Anterior cingulate cortex (tissue), 58 donors: ENCODE data around the gene FXYD5.
"Not testable (repeated sequence)": the region's sequence is repeated elsewhere in the genome, so short reads cannot be mapped to it uniquely, and the experiment has no call there.

Source experiments
- DNase-seq, 58 donors: peaks; one replicate each; lab custom pipeline; 2025; lab: John Stamatoyannopoulos, UW

FXYD5 gene

DNA sequence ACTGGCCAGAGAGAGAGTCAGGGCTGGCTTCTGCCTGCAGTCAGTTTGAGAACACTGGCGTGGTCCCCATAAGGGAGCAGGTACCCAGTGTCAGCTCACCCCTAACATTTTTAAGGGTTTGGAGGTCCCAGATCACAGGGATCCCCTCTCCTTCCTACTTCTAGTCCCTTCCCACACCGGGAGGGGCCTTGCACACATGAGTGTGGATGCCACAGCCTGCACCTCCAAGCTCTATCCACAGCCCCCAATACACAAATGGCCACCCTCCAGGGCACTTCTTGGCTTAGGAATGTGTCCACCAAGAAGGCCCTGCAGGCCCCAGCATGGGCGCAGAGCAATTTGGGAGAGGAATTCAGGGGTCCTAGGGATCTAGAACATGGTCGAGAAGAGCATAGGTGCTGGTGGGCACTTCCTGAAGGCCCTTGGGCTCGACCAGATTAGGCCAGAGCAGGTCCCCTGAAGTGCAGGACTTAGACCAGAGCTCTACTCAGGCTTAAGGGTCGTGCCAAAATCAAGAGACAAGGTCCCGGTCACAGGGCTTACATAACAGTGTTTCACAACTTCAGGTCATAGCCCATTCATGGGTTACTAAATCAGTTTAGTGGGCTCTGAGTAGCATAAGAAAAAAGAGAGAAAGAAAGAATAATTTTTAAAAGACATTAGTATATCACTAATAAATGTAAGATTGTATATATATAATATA lies 16.0 kb downstream of the FXYD5 start:
- no peak for DNase-seq

DNA sequence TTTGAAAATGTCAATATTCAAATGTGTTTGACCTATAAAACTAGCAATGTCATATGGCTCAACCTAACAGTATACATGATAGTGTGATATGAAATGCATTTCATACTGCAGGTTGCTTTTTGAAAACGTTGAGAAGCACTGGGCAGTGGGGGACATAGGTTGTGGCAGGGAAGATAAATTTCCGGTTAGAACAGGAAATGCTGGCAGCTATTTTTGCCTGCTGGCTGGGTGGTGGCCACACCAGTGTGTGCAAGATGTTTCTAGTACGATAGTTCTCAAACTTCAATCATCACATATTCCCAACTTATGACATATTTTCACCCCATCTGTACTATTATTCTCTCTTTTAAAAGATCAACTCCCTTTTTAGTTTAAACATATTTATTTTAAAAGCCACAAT lies 17.2 kb downstream of the FXYD5 start:
- DNase-seq, result no peak

DNA sequence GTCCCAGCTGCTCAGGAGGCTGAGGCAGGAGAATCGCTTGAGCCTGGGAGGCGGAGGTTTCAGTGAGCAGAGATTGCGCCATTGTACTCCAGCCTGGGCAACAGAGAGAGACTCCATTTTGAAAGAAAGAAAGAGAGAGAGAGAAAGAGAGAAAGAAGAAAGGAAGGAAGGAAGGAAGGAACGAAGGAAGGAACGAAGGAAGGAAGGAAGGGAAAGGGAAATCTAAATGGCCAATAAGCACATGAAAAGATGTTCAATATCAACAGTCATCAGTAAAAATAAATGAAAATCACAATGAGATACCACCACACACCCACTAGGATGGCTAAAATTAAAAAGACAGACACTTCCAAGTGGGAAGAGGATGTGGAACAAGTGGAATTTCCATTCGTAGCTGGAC lies 19.7 kb downstream of the FXYD5 start:
- no peak for DNase-seq

DNA sequence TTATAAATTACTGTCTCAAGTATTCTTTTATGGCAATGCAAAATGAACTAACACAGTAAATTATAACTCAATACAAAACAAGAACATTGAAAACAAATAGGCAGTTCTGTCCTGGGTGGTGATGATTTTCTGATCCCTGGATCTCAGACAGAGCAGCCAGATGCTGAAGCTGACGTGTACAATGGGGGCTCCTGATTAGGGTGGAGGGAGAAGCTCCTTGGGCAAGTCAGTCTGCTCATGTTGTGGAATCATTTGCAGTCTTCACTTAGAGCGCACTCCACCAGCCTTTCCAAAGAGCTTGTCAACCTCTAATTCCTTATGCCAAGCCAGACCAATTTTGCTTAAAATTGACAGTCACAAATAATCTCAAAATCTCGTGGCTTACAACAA lies 21.6 kb downstream of the FXYD5 start:
- DNase-seq, result no peak

DNA sequence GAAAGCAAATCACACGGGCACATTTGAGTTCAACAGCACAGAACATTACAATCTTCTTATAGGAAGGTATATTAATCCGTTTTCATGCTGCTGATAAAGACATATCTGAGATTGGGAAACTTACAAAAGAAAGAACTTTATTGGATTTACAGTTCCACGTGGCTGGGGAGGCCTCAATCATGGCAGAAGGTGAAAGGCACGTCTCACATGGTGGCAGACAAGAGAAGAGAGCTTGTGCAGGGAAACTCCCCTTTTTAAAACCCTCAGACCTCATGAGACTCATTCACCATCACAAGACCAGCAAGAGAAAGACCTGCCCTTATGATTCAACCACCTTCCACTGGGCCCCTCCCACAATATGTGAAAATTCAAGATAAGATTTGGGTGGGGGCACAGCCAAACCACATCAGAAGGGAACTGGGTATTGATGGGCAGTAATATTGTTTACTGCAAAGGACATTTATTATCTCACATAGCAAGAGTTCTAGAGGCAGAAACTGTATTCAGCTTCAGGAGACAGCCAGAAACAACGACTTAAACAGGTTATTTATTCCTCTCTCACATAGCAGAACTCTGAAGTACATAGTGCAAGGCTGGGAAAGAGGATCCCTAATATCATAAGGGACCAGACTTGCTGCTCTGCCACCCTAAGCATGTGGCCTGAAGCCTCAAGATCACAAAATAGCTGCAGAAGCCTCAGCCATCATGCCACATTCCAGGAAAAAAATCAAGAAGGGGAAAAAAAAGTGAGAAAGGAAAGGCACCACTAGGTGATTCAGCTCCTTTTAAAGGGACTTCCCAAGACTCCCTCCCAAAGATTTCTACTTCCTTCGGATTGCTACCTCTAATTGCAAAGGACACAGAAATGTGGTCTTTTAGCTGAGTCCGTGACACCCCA lies 23.1 kb downstream of the FXYD5 start:
- no peak for DNase-seq

DNA sequence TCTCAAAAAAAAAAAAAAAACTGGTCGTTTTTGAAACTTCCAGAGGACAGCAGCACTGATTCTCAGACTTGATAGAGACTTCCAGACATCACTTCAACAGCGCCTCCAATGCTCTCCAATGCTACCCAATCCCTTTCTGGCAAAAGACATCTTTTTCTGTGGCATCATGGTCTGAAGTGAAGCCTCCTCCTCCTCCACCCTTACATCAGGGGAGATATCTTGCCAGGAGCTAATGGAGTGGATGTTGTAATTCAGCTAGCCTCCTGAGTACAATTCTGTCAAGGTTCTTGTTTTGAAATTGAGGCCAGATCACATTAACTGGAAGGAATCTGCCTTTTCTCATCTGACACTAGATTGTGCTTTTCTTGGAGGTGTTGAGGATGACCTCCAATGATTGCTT lies 24.2 kb downstream of the FXYD5 start:
- no peak for DNase-seq

DNA sequence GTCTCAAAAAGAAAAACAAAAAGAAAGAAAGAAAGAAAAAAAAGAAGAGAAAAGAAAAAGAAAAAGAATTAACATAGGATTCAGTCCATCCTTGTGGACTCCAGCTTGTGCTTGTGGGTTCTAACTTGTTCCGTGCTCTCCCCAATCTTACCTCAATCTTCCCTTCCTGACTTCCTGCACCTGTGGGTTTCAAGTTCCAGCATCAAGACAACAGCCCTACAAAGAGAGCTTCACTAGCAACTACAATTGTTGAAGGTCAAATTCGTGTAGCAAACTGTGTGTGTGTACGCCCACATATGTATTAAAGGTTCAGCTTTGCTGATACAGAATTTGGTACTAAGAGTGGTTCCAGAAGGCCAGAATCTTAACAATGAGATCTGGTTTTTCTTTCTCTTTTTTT lies 25.3 kb downstream of the FXYD5 start:
- DNase-seq, result no peak

DNA sequence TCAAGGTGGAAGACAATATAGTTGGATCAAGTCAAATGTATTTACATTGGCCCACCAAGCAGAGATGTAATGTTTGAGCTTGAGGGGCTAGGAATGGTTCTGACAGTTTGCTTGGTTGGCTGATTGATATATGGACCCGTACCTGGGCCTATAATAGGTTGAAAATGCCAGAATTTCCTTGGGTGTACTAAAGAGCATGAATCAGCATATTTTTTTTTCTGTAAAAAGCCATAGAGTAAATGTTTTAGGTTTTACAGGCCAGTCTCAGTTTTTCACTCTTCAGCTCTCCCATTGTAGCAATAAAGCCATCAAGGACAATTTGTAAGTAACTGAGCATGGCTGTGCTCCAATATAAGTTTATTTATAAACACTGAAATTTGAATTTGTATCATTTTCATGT lies 26.9 kb downstream of the FXYD5 start:
- no peak for DNase-seq

DNA sequence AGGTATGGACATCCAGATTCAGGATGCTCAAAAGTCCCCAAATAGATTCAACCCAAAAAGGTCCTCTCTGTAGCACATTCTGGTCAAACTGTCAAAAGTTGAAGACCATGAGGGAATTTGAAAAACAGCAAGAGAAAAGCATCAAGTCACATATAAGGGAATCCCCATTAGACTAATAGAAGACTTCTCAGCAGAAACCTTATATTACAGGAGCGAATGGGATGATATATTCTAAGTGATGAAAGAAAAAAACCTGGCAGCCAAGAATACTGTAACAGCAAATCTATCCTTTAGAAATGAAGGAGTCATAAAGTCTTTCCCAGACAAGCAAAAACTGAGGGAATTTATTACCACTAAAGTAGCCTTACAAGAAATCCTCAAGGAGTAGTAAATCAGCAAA lies 29.7 kb downstream of the FXYD5 start:
- DNase-seq, result no peak

DNA sequence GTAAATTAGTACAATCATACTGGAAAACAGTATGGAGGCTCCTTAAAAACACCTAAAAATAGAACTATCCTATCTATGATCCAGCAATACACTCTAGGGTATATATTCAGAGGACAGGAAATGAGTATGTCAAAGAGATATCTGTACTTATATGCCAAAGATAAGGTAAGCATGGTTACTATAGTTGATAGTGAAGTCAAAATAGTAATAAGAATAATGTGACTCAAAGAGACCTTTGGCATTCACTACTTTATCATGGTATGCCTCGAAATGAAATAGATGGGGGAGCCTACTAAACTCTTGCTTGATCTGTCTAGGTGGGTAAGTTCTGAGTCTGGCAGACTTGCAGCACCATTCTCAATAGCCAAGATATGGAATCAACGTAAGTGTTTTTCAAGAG lies 30.3 kb downstream of the FXYD5 start:
- no peak for DNase-seq

DNA sequence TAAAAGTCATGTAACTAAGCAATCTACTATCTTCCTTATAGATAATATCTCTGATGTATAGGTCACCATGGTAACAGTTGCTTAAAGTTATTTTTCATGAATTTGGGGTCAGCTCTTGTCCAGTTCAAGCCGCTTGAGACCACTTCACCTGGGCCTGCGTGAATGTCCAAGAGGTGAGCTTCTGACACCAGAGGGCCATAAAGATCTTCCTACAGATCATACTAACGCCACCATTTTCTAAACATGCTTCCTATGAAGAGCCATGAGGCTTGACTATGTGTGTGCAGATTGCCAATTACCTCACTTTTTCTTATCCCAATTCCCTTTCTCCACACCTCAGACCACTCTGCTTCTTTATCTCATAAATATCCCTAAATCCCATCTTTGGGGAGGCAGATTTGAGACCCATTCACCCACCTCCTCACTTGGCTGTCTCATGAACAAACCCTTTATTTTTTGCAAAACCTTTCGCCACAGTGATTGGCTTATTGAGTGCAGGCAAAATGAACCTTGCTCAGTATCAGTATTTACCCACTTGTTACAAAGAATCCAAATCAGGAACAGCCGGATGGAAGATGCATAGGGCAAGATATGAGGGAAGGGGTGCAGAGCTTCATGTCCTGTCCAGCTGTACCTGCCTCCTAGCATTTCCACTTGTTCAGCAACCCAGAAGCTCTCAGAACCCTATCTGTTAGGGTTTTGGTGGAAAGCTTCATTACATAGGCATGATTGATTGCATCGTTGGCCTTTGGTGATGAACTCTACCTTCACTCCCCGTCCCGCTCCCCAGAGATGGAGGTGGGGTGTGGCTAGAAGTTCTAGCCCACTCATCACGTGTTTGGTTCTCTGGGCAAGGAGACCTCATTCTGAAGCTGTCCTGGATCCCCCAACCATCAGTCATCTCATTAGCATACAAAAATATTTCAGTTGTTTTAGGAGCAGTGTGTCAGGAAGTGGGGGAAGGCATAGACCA lies 39.8 kb downstream of the FXYD5 start:
- no peak for DNase-seq

DNA sequence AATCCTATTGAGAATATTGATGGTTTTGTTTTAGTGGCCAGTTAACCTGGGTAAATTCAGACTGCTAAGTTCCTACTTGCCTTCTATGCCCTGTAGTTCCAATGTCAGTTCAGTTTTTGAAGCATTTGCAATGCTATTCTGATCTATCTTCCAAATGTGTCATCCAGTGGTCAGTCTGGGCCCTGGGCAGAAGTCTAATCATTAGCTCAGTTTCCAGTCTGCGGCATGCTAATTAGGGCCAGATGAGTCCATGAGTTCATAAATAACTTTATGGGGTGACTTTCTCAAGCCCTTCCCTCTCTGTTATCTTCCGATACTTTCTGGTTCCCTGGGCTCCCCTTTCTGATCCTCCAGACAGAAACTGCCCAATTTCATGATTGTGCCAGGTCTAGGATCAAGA lies 41.3 kb downstream of the FXYD5 start:
- no peak for DNase-seq

DNA sequence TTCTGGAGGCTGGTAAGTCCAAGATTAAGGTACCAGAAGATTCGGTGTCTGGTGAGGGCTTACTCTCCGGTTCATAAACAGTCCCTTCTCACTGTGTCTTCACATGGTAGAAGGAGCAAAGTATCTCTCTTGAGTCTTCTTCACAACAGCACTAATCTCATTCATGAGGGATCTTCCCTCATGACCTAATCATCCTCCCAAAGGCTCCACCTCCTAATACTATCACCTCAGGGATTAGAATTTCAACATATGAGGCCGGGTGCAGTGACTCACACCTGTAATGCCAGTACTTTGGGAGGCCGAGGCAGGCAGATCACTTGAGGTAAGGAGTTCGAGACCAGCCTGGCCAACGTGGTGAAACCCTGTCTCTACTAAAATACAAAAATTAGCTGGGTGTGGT lies 42.3 kb downstream of the FXYD5 start:
- DNase-seq, result not testable (repeated sequence)

DNA sequence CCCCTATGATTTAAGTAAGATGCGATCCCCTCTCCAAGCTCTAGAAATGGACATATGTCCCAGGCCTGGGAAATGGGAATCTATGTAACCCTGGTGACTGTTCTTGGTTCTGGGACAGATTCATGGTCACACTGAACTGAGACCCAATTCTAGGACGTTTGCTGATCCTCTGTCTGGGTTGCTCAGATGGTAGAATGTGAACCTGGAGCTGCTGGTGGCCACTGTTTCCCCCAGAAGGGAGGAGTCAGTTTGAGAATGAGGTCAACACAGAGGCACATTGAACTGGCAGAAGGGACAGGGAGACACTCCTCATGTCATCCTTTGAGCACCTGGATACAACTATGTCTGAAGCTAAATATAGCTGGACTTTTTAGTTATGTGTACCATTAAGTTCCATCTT lies 44.9 kb downstream of the FXYD5 start:
- DNase-seq, result no peak

DNA sequence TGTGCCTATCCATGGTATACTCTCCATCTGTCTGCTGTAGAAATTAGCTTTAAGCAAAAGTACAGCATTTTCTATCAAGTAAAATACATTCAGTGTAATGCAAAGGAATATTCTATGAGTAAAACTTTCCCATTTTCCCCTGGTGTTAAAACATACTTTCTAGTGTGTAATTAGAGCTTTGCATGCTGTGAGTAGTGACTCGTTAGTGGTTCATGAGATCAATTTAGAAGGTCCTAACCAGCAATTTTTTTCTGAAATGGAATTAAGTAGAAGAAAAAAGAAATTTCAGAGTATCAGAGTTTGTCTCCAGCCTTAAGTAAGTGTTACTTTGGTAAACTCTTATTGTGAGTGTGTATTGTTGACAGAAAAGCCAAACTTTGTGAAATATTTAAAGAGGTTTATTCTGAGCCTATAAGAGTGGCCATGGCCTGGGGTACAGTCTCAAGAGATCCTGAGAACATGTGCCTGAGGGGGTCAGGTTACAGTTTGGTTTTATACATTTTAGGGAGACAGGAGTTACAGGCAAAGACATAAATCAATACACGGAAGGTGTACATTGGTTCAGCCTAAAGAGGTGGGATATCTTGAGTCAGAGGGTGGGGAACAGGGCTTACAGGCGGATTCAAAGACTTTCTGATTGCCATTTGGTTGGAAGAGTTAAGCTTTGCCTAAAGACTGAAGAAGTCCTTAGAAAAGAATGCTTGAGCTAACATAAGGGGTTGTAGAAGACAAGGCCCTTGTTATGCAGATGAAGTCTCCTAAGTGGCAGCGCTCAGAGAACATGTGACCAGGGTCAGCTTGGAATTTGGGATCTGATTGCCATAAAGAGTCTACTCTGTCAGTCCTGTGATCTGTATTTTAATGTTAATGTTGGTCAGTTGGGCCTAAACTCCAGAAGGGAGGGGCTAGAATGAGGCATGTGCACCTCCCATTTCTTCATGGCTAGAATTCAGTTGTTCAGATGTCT lies 48.5 kb downstream of the FXYD5 start:
- no peak for DNase-seq

DNA sequence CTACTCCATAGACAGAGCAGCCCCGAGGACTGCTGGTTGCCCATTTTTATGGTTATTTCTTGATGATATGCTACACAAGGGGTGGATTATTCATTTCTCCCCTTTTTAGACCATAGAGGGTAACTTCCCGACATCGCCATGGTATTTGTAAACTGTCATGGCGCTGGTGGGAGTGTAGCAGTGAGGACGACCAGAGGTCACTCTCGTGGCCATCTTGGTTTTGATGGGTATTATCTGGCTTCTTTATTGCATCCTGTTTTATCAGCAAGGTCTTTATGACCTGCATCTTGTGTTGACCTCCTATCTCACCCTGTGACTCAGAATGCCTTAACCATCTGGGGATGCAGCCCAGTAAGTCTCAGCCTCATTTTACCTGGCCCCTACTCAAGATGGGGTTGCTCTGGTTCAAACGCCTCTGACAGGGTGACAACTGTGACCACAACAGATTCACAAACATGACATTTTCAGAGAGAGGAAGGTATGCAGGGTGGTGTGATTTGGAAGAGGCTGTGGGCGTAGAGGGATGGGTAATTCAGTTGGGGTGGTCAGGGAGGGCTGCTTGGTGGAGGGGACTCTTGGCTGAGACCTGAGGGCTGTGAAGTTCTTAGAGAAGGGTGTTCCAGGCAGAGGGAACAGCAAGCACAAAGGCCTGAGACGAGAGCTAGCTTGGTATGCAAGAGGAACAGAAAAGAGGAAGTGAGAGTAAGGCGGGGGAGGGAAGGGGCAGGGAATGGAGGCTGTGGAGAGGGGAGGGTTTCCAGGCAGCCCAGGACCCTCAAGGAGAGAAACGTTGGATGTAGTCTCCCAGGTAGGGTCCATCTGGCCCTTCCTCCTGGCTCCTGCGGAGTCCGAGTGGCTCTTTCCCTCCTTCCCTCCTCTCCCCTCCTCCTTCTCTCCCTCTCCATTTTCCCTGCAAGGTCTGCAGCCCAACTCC lies 50.5 kb downstream of the FXYD5 start:
- DNase-seq, result peak in 2 of 58 donors; percentile 3 to 8

DNA sequence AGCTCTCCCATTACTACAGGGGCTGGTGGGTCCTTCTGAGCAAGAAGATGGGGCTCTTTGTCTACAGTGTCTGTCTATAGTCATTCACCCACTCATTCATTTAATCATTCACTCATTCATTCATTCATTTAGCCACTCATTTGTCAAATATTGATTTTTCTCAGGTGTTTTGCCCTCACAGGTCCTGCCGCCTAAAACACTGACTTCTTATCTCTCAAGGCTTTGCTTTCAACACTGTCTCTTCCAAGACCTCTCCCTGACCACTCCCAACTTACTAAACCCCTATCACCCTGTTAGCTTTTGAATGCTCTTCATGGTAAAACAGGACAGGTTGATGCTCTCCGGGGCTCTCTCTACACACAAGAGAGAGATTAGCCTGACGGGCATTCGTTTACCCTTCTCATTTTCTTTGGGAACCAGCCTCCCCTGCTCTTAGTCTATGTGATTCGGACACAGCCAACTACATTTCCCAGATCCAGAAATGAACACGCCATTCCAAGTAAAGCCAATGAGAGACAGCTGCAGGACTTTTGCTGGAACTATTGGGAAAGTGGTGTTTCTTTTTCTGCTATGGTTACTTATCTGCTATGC lies 51.3 kb downstream of the FXYD5 start:
- no peak for DNase-seq

DNA sequence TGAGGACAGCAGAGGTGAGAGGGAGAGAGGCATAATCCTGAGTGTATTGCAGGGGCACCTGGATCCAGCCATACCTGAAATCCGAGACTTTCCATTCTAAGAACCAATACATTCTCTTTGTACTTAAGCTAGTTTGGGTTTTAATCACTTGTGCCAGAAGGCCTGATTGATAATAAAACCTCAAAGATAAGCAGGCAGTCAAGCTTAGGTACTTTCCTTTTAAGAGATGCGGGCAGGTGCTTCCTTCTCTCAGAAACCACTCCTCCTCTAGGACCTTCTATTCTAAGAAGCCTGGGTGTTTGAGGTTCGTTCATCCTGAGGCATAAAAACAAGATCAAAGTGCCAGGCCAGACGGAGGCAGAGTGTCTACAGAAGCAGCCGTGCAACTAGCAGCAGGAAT lies 51.8 kb downstream of the FXYD5 start:
- DNase-seq, result no peak
